Sigmoid colon (tissue), 7 donors: ENCODE data around the gene AUTS2. TPM values are rescaled to one million over a fixed set of nuclear protein-coding genes. Genes with fewer than 3 reads are reported as not detected.

Source experiments
- DNase-seq: peaks from one replicate; pipeline ENCODE4 v3.0.0-alpha.2; 2019
- H3K27ac ChIP-seq, 4 donors: fragments of 200-600 bp; sonication (generic); one replicate each; pipeline ENCODE4 v1.5.1; 2016 to 2019; ENCODE audit warnings: mild to moderate bottlenecking in 1 of 4
- H3K27me3 ChIP-seq, 3 donors: fragments of 200-600 bp; sonication (generic); one replicate each; pipeline ENCODE4 v1.5.1; 2019; ENCODE audit warnings: mild to moderate bottlenecking in 1 of 3
- H3K36me3 ChIP-seq, 4 donors: fragments of 200-600 bp; sonication (generic); one replicate each; pipeline ENCODE4 v1.5.1; 2016 to 2019
- H3K4me1 ChIP-seq, 4 donors: fragments of 200-600 bp; sonication (generic); one replicate each; pipeline ENCODE4 v1.5.1; 2017 to 2019
- H3K4me3 ChIP-seq, 4 donors: fragments of 200-600 bp; sonication (generic); one replicate each; pipeline ENCODE4 v1.5.1; 2017 to 2019; ENCODE audit warnings: mild to moderate bottlenecking in 2 of 4, moderate library complexity in 1 of 4
- H3K9me3 ChIP-seq, 4 donors: fragments of 200-600 bp in 3 of 4; sonication (generic) in 3 of 4; one replicate each; pipeline versions ENCODE4 v1.5.1 to v1.6.1; 2013 to 2019
- EP300 ChIP-seq, 4 donors: sonication (generic); formaldehyde crosslinking; IDR thresholded peaks; one replicate each; pipeline ENCODE4 v1.6.1; 2017; ENCODE audit warnings: antibody characterized with exemption in 4 of 4
- POLR2A ChIP-seq, 2 donors: fragments of 450-650 bp; IDR thresholded peaks; one replicate each; pipeline ENCODE4 v1.6.1; 2016; ENCODE audit warnings: antibody characterized with exemption in 2 of 2, mild to moderate bottlenecking in 2 of 2, moderate library complexity in 2 of 2
- POLR2AphosphoS5 ChIP-seq, 4 donors: sonication (generic); formaldehyde crosslinking; IDR thresholded peaks; one replicate each; pipeline ENCODE4 v1.6.1; 2017; ENCODE audit warnings: antibody characterized with exemption in 4 of 4
- WGBS, 2 donors: extraction: QIAGEN DNeasy Blood & Tissue Kit; methylation state at CpG; one replicate each; pipeline ENCODE4 v1.1.7; 2013; 5-methylcytosine and 5-hydroxymethylcytosine counted together
- intact Hi-C: fragments of 100-400 bp; cut with DNase I; formaldehyde crosslinking; loops from one replicate; pipeline ENCODE4 v1.15.1; 2023
- polyA plus RNA-seq, 3 donors: library from polyadenylated mRNA; stranded (reverse); fragments of 200-250 nt; gene quantifications; one replicate each; pipeline ENCODE4 v1.2.3, GENCODE V29; 2013
- total RNA-seq, 4 donors: library from RNA; depleted of rRNA; stranded (reverse); fragments of >200 nt; gene quantifications; one replicate each; pipeline ENCODE4 v1.1.0, GENCODE V29; 2016
- TF ChIP-seq, protein P1 (sequence below), 4 experiments: fragments of 450-650 bp in 3 of 4; fragments of 200-600 bp in 1 of 4; IDR thresholded peaks; one replicate each; pipeline ENCODE4 v1.5.1; 2016 to 2019; ENCODE audit warnings: antibody characterized with exemption in 4 of 4, mild to moderate bottlenecking in 3 of 4, moderate library complexity in 2 of 4
- donor health status: healthy with polysubstance abuse.
- donor health status: Bipolar disorder and iron deficiency.
- donor health status: healthy.

AUTS2 gene
- total and polyA plus RNA-seq, 7 donors = 3.6 to 55.7 (median 25.5) TPM

DNA sequence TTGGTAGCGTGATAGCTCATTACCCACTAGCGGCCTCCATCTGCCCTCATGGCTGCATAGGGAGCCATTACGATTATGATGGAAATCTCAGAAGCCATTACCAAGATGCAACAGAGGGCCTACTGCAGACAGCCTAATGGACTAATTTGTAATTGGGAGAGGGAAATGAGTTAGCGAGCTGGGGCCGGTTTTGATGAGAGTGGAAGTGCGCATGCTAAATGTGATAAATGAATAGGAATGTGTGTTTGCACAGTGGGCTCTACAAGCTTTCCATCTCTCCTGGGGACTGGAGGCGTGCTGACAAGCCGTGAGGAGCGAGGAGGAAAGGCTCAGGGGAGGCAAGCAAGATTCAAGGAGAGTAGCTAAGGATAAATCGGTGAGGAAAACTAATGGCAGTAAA lies 889.2 kb downstream of the AUTS2 start:
- no peak overlapping the region for H3K4me3 ChIP-seq
- no peak overlapping the region for H3K27ac ChIP-seq
- H3K4me1 ChIP-seq = no peaks in the 10 kb centered on the region
- H3K36me3 ChIP-seq = no peaks in the 10 kb centered on the region
- no peak for DNase-seq
- 96 to 97% methylated on average over 10 of the region's 10 CpGs for WGBS, 2 donors
- no peaks in the 10 kb centered on the region for H3K27me3 ChIP-seq
- TF ChIP-seq EP300 (IDR thresholded peaks at IDR 0.05) = no peak
- no peak for TF ChIP-seq POLR2A (IDR thresholded peaks at IDR 0.05)
- TF ChIP-seq POLR2AphosphoS5 (IDR thresholded peaks at IDR 0.05) = no peak
- TF ChIP-seq, protein P1, sequence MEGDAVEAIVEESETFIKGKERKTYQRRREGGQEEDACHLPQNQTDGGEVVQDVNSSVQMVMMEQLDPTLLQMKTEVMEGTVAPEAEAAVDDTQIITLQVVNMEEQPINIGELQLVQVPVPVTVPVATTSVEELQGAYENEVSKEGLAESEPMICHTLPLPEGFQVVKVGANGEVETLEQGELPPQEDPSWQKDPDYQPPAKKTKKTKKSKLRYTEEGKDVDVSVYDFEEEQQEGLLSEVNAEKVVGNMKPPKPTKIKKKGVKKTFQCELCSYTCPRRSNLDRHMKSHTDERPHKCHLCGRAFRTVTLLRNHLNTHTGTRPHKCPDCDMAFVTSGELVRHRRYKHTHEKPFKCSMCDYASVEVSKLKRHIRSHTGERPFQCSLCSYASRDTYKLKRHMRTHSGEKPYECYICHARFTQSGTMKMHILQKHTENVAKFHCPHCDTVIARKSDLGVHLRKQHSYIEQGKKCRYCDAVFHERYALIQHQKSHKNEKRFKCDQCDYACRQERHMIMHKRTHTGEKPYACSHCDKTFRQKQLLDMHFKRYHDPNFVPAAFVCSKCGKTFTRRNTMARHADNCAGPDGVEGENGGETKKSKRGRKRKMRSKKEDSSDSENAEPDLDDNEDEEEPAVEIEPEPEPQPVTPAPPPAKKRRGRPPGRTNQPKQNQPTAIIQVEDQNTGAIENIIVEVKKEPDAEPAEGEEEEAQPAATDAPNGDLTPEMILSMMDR (IDR thresholded peaks at IDR 0.05) = no peak
- intact Hi-C loops = no loop called here
- H3K9me3 ChIP-seq = no peaks in the 10 kb centered on the region

DNA sequence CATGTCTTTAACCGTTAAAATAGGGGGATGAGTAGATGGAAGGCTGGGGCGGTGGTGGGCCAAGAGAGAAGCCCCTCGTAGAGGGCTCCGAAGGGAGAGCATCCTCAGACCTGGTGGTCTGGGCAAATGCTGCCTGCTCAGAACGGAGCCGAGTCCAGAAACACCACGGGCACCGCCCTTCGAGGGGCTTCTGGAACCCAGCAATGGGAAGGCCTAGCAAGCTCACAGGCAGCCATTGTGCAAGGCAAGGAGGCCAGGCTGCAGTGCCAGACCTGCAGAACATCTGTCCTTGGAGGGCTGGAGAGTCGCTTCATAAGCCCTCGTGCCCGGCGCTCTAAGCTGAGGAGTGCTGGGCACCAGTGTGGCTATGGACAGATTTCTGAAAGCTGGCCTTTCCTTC lies 889.6 kb downstream of the AUTS2 start:
- H3K36me3 ChIP-seq = no peaks in the 10 kb centered on the region
- H3K27ac ChIP-seq = no peak overlapping the region
- TF ChIP-seq EP300 (IDR thresholded peaks at IDR 0.05) = no peak
- TF ChIP-seq POLR2A (IDR thresholded peaks at IDR 0.05) = no peak
- TF ChIP-seq POLR2AphosphoS5 (IDR thresholded peaks at IDR 0.05) = no peak
- no peak for DNase-seq
- H3K9me3 ChIP-seq = no peaks in the 10 kb centered on the region
- H3K4me1 ChIP-seq = no peaks in the 10 kb centered on the region
- no peaks in the 10 kb centered on the region for H3K27me3 ChIP-seq
- intact Hi-C loops = no loop called here
- WGBS, 2 donors = 97% methylated on average over 13 of the region's 13 CpGs
- H3K4me3 ChIP-seq = no peak overlapping the region

DNA sequence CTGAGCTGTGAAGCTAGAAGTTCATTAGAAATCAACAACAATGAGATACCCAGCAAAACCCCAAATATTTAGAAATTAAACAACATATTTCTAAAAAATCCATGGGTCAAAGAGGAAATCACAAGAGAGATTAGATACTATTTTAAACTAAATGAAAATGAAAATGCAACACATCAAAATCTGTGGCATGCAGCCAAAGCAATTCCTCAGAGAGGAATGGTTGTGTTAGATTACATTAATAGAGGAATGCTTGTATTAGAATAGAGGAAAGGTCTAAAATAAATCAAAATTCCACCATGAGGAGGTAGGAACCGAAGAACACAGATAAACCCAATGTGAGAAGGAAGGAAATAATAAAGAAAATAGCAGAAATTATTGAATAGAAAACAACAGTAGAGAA lies 891.5 kb downstream of the AUTS2 start:
- intact Hi-C loops = no loop called here

DNA sequence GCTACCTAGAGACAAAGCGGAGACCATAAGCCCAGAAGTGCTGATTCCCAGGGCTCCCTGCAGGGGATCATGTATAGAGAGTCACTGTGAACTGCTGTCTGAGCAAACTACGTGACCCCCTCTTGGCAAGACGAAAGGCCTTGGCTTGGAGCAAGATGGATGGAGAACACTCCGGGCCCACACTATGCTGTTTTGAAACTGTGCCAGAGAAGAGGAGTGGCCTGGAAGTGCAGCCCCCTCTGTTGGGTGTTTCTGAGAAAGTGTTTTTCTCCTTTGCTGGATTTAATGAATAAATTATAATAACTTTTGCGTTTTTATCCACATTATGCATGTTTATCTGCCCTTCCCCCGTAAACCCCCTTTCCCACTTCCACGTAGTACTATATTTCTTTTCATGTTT lies 894.4 kb downstream of the AUTS2 start:
- TF ChIP-seq EP300 (IDR thresholded peaks at IDR 0.05) = no peak
- TF ChIP-seq POLR2A (IDR thresholded peaks at IDR 0.05) = no peak
- TF ChIP-seq, protein P1 (IDR thresholded peaks at IDR 0.05) = no peak
- TF ChIP-seq POLR2AphosphoS5 (IDR thresholded peaks at IDR 0.05) = no peak
- Histone ChIP-seq H3K27ac (no peak overlapping the region), H3K9me3 (no peaks in the 10 kb centered on the region), H3K36me3 (no peaks in the 10 kb centered on the region), H3K4me1 (no peaks in the 10 kb centered on the region), H3K4me3 (no peak overlapping the region), H3K27me3 (no peaks in the 10 kb centered on the region)
- intact Hi-C loops = no loop called here
- WGBS, 2 donors = 89 to 91% methylated on average over 7 of the region's 7 CpGs
- DNase-seq = no peak

More for the DNA sequence above, 891.5 kb downstream of the AUTS2 start:
- WGBS, 2 donors = 39 to 74% methylated on average over 1 of the region's 1 CpG
- no peak for TF ChIP-seq POLR2AphosphoS5 (IDR thresholded peaks at IDR 0.05)
- TF ChIP-seq EP300 (IDR thresholded peaks at IDR 0.05) = no peak
- TF ChIP-seq, protein P1 (IDR thresholded peaks at IDR 0.05) = no peak
- no peak for TF ChIP-seq POLR2A (IDR thresholded peaks at IDR 0.05)
- Histone ChIP-seq H3K4me3 (no peak overlapping the region), H3K9me3 (no peaks in the 10 kb centered on the region), H3K27me3 (no peaks in the 10 kb centered on the region), H3K27ac (no peak overlapping the region), H3K4me1 (no peaks in the 10 kb centered on the region), H3K36me3 (no peaks in the 10 kb centered on the region)
- no peak for DNase-seq

DNA sequence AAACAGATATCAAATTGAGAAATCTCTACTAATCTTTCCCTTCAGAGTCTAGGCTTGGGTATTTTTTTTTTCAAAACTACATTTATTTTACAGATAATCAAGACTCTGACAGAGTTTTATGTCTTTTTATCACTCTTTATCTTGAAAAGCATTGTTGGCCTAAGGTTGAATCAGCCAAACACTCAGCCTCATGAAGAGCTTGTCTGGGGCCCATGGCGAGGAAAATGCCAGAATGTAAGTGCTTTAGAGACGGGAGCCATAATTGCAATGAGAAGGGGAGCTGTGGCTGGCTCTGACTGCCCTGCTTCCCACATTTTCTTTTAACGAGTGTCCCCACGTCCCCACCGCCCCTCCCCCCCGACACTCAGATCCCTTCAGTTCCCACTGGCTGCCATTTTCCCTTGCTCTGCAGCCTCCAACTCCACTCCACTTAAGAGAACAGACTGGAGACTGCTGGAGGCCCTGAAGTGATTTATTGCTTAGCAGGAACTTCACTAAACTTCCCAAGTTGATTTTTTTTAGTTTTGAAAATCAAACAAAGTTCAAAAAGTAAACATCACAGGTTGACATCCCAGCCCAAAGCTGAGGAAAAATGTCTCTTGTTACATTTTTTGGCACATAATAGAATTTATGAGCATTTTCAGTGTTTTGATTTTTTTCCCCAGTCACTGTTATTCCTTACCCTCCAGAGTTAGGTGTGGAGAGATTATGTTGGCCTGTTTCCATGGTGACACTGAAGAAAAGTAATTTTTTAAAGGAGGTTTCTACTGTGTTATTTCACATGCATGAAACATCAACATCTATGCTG lies 896.2 kb downstream of the AUTS2 start:
- intact Hi-C loops = no loop called here
- WGBS, 2 donors = 77 to 87% methylated on average over 6 of the region's 6 CpGs

More for the DNA sequence above, 896.2 kb downstream of the AUTS2 start:
- no peaks in the 10 kb centered on the region for H3K27me3 ChIP-seq
- no peak for TF ChIP-seq POLR2AphosphoS5 (IDR thresholded peaks at IDR 0.05)
- TF ChIP-seq, protein P1 (IDR thresholded peaks at IDR 0.05) = no peak
- no peak for TF ChIP-seq EP300 (IDR thresholded peaks at IDR 0.05)
- no peaks in the 10 kb centered on the region for H3K9me3 ChIP-seq
- no peak overlapping the region for H3K27ac ChIP-seq
- H3K4me3 ChIP-seq = no peak overlapping the region
- DNase-seq = no peak
- H3K36me3 ChIP-seq = no peaks in the 10 kb centered on the region
- no peaks in the 10 kb centered on the region for H3K4me1 ChIP-seq
